BJ (cell line): ENCODE results near the gene NCOR2. TPM values are rescaled to one million over a fixed set of nuclear protein-coding genes. Genes with fewer than 3 reads are reported as not detected.

Experiments
- CTCF ChIA-PET: fragments of 350-600 bp; formaldehyde crosslinking; extraction: SDS; loops from one replicate; lab custom pipeline; 2021; ENCODE audit warnings: antibody characterized with exemption, inconsistent platforms; lab: Yijun Ruan, JAX
- POLR2A ChIA-PET: fragments of 300-600 bp; sonication (Branson Sonifier 250); formaldehyde crosslinking; extraction: SDS; loops from one replicate; lab custom pipeline; 2021; ENCODE audit warnings: antibody characterized with exemption; lab: Charles Lee
- DNase-seq: peaks from one replicate; pipeline ENCODE4 v3.0.0-alpha.2; 2011; ENCODE audit warnings: low read depth
- H3K27me3 ChIP-seq: 2 replicates; pipeline ENCODE4 v1.6.0; 2011; ENCODE audit warnings: low read length; ENCODE audit not compliant: control insufficient read depth, insufficient read depth
- H3K36me3 ChIP-seq: 2 replicates; pipeline ENCODE4 v1.5.1; 2011; ENCODE audit warnings: low read length; ENCODE audit not compliant: control insufficient read depth, insufficient read depth
- H3K4me3 ChIP-seq: 2 replicates; pipeline ENCODE4 v1.5.1; 2011; ENCODE audit warnings: low read depth, mild to moderate bottlenecking, control low read depth, low read length
- polyA plus RNA-seq: library from polyadenylated mRNA; depleted of rRNA; stranded (reverse); fragments of >200 nt; gene quantifications from 2 replicates; pipeline ENCODE4 v1.2.3, GENCODE V29; 2011
- TF ChIP-seq, protein P1 (sequence below): IDR thresholded peaks from 2 replicates; pipeline ENCODE4 v1.5.1; 2011; ENCODE audit warnings: low read depth, mild to moderate bottlenecking, control low read depth, inconsistent platforms, low read length, moderate library complexity; ENCODE audit not compliant: insufficient read depth

The NCOR2 gene
- polyA plus RNA-seq, 1 experiment, result 8.3 TPM

DNA sequence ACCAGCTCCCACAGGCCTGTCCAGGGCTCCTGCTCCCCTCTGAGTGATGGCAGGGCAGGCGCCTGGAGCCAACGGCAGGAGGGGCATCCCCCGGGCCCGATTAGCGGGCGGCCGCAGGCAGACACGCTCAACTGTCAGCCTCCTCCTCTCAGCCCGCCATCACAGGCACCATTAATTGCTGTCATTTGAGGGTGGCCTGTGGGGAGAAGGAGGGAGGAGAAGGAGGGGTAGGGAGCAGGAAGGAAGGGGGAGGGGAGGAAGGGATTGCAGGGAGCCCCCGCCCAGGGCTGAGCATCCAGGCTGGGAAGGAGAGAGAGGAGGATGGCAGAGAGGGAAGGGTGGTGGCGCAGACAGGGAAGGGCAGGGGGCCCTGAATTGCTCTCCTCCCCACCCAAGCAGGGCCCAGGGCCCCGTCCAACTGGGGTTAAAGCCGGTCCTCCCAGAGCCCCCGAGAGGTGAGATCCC, 36.1 kb downstream of the NCOR2 start:
- CTCF ChIA-PET, result no interaction called here
- Histone ChIP-seq H3K4me3 (no peak overlapping the region), H3K36me3 (peaks cover 1% of the 10 kb centered on the region; the same call in 1 of the 2 replicates), H3K27me3 (no peaks in the 10 kb centered on the region)
- POLR2A ChIA-PET, result no interaction called here
- TF ChIP-seq, protein P1, sequence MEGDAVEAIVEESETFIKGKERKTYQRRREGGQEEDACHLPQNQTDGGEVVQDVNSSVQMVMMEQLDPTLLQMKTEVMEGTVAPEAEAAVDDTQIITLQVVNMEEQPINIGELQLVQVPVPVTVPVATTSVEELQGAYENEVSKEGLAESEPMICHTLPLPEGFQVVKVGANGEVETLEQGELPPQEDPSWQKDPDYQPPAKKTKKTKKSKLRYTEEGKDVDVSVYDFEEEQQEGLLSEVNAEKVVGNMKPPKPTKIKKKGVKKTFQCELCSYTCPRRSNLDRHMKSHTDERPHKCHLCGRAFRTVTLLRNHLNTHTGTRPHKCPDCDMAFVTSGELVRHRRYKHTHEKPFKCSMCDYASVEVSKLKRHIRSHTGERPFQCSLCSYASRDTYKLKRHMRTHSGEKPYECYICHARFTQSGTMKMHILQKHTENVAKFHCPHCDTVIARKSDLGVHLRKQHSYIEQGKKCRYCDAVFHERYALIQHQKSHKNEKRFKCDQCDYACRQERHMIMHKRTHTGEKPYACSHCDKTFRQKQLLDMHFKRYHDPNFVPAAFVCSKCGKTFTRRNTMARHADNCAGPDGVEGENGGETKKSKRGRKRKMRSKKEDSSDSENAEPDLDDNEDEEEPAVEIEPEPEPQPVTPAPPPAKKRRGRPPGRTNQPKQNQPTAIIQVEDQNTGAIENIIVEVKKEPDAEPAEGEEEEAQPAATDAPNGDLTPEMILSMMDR, result no peak
- DNase-seq, result no peak

- ChIA-PET POLR2A (no interaction called here), CTCF (no interaction called here)
- Histone ChIP-seq H3K36me3 (peaks cover 1% of the 10 kb centered on the region), H3K27me3 (no peaks in the 10 kb centered on the region), H3K4me3 (no peak overlapping the region)
- TF ChIP-seq, protein P1, result no peak
- no peak for DNase-seq
Measured at GRCh38 chr12:124530637-124531263, 36.7 kb downstream of the NCOR2 start.

GRCh38 chr12:124529565-124530276, 37.7 kb downstream of the NCOR2 start:
- ChIA-PET POLR2A (no interaction called here), CTCF (no interaction called here)
- Histone ChIP-seq H3K27me3 (no peaks in the 10 kb centered on the region), H3K36me3 (peaks cover 1% of the 10 kb centered on the region), H3K4me3 (no peak overlapping the region)
- DNase-seq, result no peak
- TF ChIP-seq, protein P1, result no peak

DNA sequence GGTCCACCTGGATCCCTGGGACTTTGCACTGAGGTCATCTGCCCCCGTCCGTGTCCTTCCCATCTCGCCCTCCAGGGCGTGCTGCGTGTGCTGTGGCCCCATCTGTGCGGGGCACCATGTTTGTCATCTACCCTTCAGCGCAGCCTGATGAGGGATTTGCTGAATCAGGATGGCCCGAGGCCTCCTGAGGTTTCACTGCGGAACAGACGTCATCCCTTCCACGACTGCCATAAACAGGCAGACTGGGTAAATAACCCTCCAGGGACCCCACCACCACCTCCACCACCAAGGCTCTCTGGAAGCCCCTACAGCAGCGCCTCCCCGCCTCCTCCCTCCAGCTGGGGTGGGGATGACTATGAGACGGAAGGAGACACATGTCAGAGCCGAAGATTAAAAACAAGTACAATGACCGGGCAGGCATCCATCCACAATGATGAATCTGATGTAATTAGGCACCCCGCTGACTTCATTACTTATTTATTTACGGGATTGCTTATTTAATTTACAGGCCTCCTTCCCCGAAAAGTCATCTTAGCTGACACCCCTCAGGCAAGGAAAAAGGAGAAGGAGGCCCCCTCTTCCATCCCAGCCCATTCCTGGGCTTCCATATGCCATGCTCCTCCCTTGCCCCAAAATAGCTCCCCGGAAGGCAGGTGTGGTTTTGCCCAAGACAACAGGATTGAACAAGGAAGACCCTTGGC, 39.4 kb downstream of the NCOR2 start:
- ChIA-PET CTCF (interaction anchor here (0.9 to 1.5 kb wide), 2 partner anchors 9 to 237 kb away, joined by 3 read pairs; no protein-coding TSS in a partner anchor), POLR2A (no interaction called here)
- Histone ChIP-seq H3K27me3 (no peaks in the 10 kb centered on the region), H3K4me3 (no peak overlapping the region), H3K36me3 (peaks cover 1% of the 10 kb centered on the region; the same call in 1 of the 2 replicates)
- TF ChIP-seq, protein P1, result peak; percentile 22; the same call in 1 of the 2 replicates
- no peak for DNase-seq
